ENCODE results near the gene HSPBP1.

The HSPBP1 gene

DNA sequence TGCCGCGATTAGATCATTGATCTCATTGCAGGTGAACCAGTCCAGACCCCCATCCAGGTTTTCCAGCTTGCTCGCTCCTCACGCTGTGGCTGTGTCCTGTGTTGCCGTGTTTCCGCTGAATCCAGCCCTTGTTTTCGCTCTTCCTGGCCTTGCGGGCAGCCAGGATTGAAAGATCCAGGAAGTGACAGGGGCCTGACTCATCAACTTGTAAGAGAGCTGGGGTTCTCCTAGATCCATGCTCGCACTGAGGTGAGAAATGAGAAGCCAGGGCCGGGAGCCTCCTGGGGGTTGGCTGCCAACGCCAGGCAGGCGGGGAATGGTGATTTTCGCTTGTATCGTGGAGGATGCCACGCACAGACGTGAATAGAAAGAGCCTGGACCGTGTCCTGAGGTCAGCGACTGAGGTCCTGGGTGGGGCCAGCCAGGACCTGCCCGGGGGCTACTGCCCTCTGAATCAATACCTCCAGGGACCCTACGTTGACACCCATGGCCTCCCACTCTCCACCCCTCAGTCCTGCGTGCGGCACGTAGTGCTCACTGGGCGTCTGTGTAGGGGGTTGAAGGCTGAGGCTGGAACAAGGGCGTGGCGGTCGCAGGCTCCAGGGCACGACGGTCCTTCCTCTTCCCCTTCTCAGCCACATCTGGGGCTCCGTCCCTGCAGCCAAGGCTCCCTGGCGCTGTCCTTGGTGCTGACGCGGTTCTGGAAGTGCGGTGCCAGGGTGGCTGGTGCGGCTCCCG is 63.3 kb downstream of the HSPBP1 start:
- no peak for DNase-seq (ENCODE audit: low read depth in 2 of 2, low spot score in 1 of 2)

DNA sequence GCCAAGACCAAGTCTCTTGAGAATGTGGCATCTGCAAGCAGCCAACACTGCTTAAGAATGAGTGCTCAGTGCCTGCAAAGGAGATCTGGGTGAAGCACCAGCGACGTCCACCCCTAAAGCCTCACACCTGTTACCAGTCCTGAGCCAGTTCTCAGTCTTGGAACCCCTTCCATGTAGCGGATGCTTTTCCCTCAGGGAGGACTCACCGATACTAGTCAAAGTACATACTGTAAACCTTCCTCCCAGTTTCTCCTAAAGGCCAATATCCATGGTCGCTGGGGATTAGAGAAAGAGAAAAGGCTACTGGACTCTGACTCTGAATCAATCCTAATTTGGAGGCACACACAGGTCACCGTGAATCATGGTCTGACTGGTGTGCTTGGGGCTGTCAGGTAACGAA is 66.4 kb downstream of the HSPBP1 start:
- DNase-seq (ENCODE audit: low read depth in 2 of 2, low spot score in 1 of 2) = no peak

DNA sequence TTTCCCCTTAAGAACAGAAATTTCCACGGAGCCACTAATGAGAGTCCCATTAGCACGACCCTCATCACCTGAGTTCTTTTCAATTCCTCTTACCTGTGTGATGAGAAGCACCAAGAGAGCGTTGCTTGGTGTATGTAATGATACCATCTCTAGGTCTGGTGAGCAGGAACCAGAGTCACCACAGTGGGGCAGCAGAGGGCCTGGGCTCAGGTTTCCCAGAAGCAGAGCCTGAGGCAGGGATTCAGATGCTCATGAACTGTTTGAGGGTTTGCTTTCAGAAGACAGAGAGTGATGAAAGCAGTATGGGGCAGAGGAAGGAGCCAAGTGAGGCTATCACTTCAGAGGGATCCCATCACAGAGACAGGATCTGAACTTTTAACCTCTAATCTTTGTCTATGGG is 67.5 kb downstream of the HSPBP1 start:
- DNase-seq (ENCODE audit: low read depth in 2 of 2, low spot score in 1 of 2) = no peak
